Fibroblast of pulmonary artery (primary cell): ENCODE measurements around the gene ZNF10.

ENCODE experiments used
- DNase-seq: peaks from one replicate; pipeline ENCODE4 v3.0.0-alpha.2; 2010; ENCODE audit warnings: low read depth
- H3K4me3 ChIP-seq: replicated peaks from 2 replicates; pipeline ENCODE4 v1.5.1; 2011; ENCODE audit warnings: low read depth, mild to moderate bottlenecking, control low read depth, low read length, moderate library complexity
- TF ChIP-seq, protein P1 (sequence below): IDR thresholded peaks from 2 replicates; pipeline ENCODE4 v1.5.1; 2011; ENCODE audit warnings: mild to moderate bottlenecking, control low read depth, low read length, inconsistent platforms; ENCODE audit errors: missing control alignments

The ZNF10 gene

DNA sequence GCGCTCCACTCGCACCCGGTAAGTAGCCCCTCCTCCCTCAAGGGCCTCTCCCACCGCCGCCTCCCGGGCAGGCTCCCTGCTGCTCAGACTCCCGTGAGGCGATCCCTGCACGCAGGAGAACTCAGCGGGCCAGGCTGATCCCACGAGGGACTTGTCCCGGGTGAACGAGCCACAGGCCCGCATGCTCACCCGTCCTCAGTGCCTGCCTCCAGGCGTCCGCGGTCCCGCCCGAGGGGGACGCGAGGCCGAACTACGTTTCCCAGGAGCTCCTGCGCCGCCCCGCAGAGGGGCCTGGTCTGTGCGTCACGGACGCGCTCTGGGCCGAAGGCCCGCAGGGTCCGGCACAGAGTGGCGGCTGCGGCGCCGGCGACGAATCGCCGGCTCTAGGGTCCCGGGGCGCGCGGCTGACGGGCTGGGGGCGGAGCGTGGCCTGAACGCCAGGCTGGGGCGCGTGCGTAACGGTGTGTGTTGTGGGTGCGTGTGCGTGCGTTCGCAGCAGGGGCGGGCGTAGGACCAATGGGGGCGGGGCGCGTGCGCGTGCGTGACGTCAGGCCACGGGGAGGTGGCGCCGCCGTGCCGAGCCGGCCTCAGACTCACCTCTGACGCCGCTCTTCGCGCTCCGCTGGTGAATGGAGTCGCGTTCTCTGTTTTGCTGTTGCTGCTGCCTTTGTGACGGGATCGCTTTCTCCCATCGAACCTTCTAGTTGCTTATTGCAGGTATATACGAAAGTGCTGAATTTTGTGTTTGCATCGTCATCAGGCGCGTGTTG lies at the start of gene ZNF10, which contains the start of gene ZNF891:
TSS of gene ZNF10 (plus strand) at position 590 of the 770 bp plus-strand sequence. CDS start 13,866 bp downstream, outside the sequence.
TSS of gene ZNF891 (minus strand) at position 237 of the 770 bp plus-strand sequence. CDS start 8,356 bp downstream, outside the sequence.
- DNase-seq = peak; percentile 98
- H3K4me3 ChIP-seq = peak within 1 kb of the TSS; percentile 61
- TF ChIP-seq, protein P1, sequence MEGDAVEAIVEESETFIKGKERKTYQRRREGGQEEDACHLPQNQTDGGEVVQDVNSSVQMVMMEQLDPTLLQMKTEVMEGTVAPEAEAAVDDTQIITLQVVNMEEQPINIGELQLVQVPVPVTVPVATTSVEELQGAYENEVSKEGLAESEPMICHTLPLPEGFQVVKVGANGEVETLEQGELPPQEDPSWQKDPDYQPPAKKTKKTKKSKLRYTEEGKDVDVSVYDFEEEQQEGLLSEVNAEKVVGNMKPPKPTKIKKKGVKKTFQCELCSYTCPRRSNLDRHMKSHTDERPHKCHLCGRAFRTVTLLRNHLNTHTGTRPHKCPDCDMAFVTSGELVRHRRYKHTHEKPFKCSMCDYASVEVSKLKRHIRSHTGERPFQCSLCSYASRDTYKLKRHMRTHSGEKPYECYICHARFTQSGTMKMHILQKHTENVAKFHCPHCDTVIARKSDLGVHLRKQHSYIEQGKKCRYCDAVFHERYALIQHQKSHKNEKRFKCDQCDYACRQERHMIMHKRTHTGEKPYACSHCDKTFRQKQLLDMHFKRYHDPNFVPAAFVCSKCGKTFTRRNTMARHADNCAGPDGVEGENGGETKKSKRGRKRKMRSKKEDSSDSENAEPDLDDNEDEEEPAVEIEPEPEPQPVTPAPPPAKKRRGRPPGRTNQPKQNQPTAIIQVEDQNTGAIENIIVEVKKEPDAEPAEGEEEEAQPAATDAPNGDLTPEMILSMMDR = no peak

DNA sequence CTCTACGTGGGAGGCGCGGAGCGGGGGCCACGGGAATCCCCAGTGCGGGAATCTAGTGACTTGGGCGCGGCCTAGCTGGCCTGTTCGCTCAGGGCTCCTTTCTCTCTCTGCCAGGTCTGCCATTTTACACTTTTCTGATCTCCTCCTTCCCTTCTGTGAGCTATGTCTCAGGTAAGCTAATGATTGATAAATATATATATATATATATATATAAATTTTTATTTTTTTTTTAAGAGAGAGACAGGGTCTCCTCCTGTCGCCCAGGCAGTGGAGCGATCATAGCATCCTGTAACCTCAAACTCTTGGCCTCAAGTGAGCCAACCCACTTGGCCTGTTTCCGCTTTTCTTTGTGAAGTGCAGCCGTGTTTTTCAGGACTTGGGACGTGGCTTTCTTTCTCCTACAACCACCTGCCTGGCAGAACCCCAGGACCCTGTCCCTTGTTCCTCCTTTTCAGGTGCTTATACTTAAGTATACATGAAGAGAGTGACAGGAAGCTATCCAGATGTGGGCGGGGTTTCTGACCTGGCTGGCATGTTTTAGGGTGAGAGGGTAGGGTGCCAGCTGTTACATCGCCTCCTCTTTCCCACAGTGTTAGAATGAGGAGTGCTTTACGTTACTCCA lies 49.2 kb upstream of the ZNF10 start:
- TF ChIP-seq, protein P1 = no peak
- peak overlapping the region; percentile 87 for H3K4me3 ChIP-seq
- DNase-seq = no peak

DNA sequence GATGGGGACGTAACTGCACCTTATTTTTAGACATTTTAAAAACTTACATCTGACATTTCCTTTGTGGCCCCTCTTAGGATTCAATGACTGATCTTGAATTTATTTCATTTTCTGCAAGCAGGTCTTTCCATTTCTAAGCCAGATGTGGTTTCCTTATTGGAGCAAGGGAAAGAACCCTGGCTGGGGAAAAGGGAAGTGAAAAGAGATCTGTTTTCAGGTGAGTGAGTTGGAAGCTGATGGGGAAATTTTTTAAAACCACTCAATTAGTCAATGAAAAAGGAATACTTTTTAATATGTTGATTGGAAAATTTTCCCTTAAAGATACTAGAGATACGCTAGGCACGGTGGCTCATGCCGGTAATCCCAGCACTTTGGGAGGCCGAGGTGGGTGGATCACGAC lies 47.1 kb upstream of the ZNF10 start:
- TF ChIP-seq, protein P1 = no peak
- no peak for DNase-seq

DNA sequence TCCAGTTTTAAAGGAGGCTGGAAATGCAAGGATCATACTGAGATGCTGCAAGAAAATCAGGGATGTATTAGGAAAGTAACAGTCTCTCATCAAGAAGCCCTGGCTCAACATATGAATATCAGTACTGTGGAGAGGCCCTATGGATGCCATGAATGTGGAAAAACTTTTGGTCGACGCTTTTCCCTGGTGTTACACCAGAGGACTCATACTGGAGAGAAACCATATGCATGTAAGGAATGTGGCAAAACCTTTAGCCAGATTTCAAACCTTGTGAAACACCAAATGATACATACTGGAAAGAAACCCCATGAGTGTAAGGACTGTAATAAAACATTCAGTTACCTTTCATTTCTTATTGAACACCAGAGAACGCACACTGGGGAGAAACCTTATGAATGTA lies 24.8 kb upstream of the ZNF10 start:
- H3K4me3 ChIP-seq = no peak overlapping the region
- TF ChIP-seq, protein P1 = no peak

More for the DNA sequence above, 47.1 kb upstream of the ZNF10 start:
- H3K4me3 ChIP-seq = no peak overlapping the region

DNA sequence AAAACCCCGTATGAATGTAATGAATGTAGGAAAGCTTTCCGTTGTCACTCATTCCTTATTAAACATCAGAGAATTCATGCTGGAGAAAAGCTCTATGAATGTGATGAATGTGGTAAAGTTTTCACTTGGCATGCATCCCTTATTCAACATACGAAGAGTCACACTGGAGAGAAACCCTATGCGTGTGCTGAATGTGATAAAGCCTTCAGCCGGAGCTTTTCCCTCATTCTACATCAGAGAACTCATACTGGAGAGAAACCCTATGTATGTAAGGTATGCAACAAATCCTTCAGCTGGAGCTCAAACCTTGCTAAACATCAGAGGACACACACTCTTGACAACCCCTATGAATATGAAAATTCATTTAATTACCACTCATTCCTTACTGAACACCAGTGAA lies 24.2 kb upstream of the ZNF10 start:
- H3K4me3 ChIP-seq = no peak overlapping the region
- peak; percentile 26 for DNase-seq
- TF ChIP-seq, protein P1 = no peak

More for the DNA sequence above, 24.8 kb upstream of the ZNF10 start:
- DNase-seq = peak; percentile 10

DNA sequence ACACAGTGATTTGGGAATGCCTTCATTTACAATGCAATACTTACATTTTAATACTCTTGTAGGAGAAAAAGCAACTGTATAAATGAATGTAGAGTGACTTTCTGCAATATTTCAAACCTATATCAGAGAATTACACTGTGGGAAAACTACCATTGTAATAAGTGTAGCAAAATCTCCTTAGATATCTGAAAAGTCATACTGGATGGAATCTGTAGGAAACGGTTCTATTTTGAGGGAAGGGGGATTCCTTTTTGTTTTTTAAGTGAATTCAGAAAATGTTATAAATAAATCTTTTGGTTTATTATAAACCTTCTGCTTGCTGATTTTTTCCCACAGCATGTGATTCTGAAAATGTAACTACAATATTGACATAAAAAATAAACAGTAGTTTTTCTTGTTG lies 23.3 kb upstream of the ZNF10 start:
- DNase-seq = no peak
- TF ChIP-seq, protein P1 = no peak
- no peak overlapping the region for H3K4me3 ChIP-seq
